NB4 (cell line): ENCODE measurements around the gene DGKH.
A peak's percentile ranks its signal among the peaks of the same experiment; 100 is the strongest.
"Not testable (repeated sequence)": the region's sequence is repeated elsewhere in the genome, so short reads cannot be mapped to it uniquely, and the experiment has no call there.

Experiments
- DNase-seq: peaks from one replicate; pipeline ENCODE4 v3.0.0; 2010; ENCODE audit warnings: low read depth
- H3K4me3 ChIP-seq: one replicate; pipeline ENCODE4 v1.5.1; 2011; ENCODE audit warnings: mild to moderate bottlenecking, low read depth, low read length, moderate library complexity
- MYC ChIP-seq: IDR thresholded peaks from 2 replicates; pipeline ENCODE4 v1.6.1; 2011; ENCODE audit warnings: low read depth, low read length
- POLR2A ChIP-seq: IDR thresholded peaks from 2 replicates; pipeline ENCODE4 v1.6.1; 2011; ENCODE audit warnings: mild to moderate bottlenecking; ENCODE audit not compliant: insufficient read length; ENCODE audit errors: extremely low read depth
- TF ChIP-seq, protein P1 (sequence below): IDR thresholded peaks from one replicate; pipeline ENCODE4 v1.5.1; 2012; ENCODE audit warnings: low read depth, low read length
- TF ChIP-seq, protein P2 (sequence below): IDR thresholded peaks from 2 replicates; pipeline ENCODE4 v1.6.1; 2011; ENCODE audit warnings: low read depth, low read length

The DGKH gene

DNA sequence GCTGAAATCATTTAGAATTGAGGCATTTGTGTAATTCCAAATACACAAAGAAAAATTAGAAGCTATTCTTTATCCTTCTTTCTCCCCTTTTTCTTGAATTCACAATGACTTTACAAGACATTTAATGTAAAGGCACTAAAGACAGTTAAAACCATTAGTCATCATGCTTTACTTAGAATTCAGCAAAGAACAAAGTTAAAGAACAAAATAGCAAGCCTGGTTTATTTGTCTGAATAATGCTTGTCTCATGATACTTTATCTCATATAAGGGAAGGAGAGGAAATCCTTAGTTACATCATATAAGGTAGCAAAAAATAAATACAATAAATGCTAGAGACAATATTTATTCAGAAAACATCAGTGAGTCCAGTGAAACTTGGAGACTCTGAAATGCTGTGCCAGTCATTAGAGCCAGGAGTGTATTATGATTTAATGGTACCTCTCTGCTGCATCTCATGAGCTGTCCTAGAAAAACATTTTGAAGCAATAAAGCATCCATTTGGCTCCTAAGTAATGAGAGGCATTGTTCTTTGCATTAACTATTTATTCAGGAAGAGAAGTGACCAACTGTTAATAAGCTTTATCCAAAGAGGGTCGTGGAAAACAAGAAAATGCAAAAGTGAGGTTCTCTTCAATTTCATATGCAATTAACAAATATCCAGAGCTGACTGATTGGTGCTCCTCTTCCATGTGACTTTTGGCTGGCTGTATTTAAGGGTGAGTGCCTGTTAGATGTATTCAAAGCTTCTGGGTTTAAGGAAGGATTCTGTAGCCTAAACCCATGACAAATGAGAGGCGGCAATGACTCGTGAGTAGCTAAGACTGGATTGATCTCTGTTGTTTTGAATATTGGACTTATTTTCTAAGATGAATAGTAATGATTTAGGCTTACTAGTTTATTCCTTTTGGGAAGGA, 105.0 kb downstream of the DGKH start:
- DNase-seq: no peak
- H3K4me3 ChIP-seq: no peak overlapping the region
- TF ChIP-seq, protein P1, sequence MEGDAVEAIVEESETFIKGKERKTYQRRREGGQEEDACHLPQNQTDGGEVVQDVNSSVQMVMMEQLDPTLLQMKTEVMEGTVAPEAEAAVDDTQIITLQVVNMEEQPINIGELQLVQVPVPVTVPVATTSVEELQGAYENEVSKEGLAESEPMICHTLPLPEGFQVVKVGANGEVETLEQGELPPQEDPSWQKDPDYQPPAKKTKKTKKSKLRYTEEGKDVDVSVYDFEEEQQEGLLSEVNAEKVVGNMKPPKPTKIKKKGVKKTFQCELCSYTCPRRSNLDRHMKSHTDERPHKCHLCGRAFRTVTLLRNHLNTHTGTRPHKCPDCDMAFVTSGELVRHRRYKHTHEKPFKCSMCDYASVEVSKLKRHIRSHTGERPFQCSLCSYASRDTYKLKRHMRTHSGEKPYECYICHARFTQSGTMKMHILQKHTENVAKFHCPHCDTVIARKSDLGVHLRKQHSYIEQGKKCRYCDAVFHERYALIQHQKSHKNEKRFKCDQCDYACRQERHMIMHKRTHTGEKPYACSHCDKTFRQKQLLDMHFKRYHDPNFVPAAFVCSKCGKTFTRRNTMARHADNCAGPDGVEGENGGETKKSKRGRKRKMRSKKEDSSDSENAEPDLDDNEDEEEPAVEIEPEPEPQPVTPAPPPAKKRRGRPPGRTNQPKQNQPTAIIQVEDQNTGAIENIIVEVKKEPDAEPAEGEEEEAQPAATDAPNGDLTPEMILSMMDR: no peak
- TF ChIP-seq MYC: no peak

DNA sequence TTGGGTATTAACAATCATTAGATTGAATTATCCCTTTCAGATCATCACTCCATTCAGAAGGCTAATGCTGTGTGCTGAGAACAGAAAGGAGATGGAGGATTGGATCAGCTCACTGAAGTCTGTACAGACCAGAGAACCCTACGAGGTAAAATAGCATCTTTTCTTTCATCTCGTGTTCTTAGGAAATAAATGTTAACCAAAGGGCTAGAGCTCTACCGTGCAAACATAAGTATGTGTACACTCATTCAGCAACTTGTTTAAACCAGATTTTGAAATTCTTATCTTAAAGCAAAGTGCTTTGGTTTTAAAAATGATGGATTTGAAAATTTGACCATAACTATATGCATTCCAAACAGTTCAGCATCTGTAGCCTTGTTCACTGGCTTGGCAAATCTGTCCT, 106.8 kb downstream of the DGKH start:
- no peak overlapping the region for H3K4me3 ChIP-seq
- TF ChIP-seq, protein P2, sequence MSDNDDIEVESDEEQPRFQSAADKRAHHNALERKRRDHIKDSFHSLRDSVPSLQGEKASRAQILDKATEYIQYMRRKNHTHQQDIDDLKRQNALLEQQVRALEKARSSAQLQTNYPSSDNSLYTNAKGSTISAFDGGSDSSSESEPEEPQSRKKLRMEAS: no peak
- TF ChIP-seq POLR2A (no peak), MYC (no peak)
- TF ChIP-seq, protein P1: no peak
- DNase-seq: no peak

DNA sequence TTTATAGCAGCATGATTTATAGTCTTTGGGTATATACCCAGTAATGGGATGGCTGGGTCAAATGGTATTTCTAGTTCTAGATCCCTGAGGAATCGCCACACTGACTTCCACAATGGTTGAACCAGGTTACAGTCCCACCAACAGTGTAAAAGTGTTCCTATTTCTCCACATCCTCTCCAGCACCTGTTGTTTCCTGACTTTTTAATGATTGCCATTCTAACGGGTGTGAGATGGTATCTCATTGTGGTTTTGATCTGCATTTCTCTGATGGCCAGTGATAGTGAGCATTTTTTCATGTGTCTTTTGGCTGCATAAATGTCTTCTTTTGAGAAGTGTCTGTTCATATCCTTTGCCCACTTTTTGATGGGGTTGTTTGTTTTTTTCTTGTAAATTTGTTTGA, 114.9 kb downstream of the DGKH start:
- not testable (repeated sequence) for DNase-seq, H3K4me3 ChIP-seq

DNA sequence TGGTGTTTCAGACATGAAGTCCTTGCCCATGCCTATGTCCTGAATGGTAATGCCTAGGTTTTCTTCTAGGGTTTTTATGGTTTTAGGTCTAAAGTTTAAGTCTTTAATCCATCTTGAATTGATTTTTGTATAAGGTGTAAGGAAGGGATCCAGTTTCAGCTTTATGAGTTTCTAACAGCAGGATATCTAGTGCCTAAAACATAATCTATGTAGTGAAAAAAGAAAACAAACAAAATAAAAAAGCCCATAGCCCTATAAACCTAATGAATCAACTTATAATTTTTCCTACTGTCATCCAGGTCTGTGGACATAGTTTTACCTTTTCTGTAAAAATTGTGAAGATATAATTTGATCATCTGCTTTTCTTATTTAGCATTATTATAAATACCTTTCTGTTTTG, 115.5 kb downstream of the DGKH start:
- not testable (repeated sequence) for DNase-seq, H3K4me3 ChIP-seq

DNA sequence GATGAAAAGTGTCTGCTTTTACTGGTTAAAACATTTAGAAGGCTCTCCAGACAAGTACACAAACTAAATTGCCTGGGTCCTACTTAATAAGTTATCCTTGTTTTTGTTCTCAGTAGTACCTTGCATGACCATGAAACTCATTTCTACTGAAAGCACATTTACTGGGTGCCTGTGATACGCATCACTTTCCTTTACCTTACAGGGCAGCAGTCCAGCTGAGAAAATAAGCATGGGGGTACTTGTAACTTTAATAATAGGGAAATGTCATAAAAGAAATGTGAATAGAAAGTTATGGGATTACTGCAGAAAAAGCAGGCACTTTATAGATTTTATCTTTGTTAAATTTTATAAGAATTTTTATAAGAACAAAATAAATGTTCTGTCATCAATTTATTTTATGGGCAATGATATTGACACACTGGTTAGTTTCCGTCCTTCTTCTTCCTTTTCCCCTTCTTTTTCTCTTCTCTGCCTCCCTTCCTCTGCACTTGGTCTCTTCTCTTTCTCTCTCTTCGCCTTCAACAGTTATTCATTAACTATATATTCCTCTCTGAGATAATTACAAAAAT, 116.2 kb downstream of the DGKH start:
- DNase-seq: no peak
- TF ChIP-seq, protein P1: no peak
- TF ChIP-seq, protein P2: no peak
- TF ChIP-seq MYC (no peak), POLR2A (no peak)
- H3K4me3 ChIP-seq: no peak overlapping the region

DNA sequence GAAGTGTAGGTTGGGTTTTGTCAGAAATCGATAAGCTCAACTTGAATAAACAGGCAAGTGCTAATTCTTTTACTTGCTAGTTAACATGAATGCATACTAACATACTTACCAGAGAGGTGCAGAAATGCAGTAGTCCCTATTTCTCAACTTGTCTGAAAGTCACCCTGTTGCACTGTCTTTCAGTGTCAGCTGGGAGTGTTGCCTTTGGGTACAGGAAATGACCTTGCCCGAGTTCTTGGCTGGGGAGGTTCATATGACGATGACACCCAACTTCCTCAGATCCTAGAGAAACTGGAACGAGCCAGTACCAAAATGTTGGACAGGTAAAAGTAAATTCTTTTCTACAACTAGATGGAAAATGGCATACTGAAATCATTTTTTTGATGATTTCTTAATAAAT, 120.0 kb downstream of the DGKH start:
- DNase-seq: peak; percentile 4
- H3K4me3 ChIP-seq: no peak overlapping the region
- TF ChIP-seq POLR2A (no peak), MYC (no peak)
- TF ChIP-seq, protein P2: no peak
- TF ChIP-seq, protein P1: no peak

DNA sequence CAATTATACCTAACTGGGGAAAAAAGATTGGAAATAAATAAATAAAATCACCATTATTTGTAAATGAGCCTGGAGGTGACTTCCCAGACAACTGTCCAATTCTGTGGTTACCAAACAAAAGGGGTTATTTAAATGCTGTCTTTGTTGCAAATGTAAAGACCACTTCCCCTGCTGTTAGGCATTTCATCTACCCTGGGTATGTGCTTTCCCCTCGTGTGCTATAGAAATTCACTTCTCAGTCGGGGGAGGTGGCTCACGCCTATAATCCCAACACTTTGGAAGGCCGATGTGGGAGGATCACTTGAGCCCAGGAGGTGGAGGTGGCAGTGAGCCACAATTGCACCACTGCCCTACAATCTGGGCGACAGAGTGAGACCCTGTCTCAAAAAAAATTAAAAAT, 121.6 kb downstream of the DGKH start:
- no peak for DNase-seq
- TF ChIP-seq POLR2A: no peak
- TF ChIP-seq, protein P1: no peak
- TF ChIP-seq, protein P2: no peak
- H3K4me3 ChIP-seq: no peak overlapping the region
